Activated T-cell treated with anti-CD3 and anti-CD28 coated beads for 4 hours (primary cell): ENCODE data around the gene TPO.

Source experiments
- DNase-seq: peaks from one replicate; pipeline ENCODE4 v3.0.0-alpha.2; 2020

The TPO gene

GRCh38 chr2:1539973-1540372, 126.7 kb downstream of the TPO start:
- no peak for DNase-seq

GRCh38 chr2:1540481-1540880, 127.2 kb downstream of the TPO start:
- no peak for DNase-seq

- DNase-seq: no peak
Measured at GRCh38 chr2:1541040-1541439, 127.8 kb downstream of the TPO start.

- DNase-seq: no peak
Measured at GRCh38 chr2:1541819-1542475, 128.7 kb downstream of the TPO start.

GRCh38 chr2:1542971-1543370, 129.7 kb downstream of the TPO start:
- no peak for DNase-seq

GRCh38 chr2:1543776-1544477, 130.7 kb downstream of the TPO start:
- no peak for DNase-seq

- DNase-seq: no peak
Measured at GRCh38 chr2:1544478-1545069, 131.3 kb downstream of the TPO start.

GRCh38 chr2:1546023-1546591, 132.8 kb downstream of the TPO start:
- DNase-seq: no peak

- DNase-seq: no peak
Measured at GRCh38 chr2:1546901-1547300, 133.6 kb downstream of the TPO start.

GRCh38 chr2:1548910-1549673, 135.8 kb downstream of the TPO start:
- DNase-seq: no peak

- DNase-seq: no peak
Measured at GRCh38 chr2:1550076-1550475, 136.8 kb downstream of the TPO start.

GRCh38 chr2:1550658-1551316, 137.5 kb downstream of the TPO start:
- peak; percentile 51 for DNase-seq

GRCh38 chr2:1551905-1552304, 138.6 kb downstream of the TPO start:
- no peak for DNase-seq

GRCh38 chr2:1552611-1553010, 139.3 kb downstream of the TPO start:
- no peak for DNase-seq

GRCh38 chr2:1553671-1554295, 140.5 kb downstream of the TPO start:
- no peak for DNase-seq

GRCh38 chr2:1556286-1556685, 143.0 kb downstream of the TPO start:
- no peak for DNase-seq

- no peak for DNase-seq
Measured at GRCh38 chr2:1556776-1557466, 143.7 kb downstream of the TPO start.

GRCh38 chr2:1557467-1557820, 144.2 kb downstream of the TPO start:
- no peak for DNase-seq

GRCh38 chr2:1559589-1560175, 146.4 kb downstream of the TPO start:
- DNase-seq: no peak

GRCh38 chr2:1561259-1561658, 148.0 kb downstream of the TPO start:
- DNase-seq: no peak

GRCh38 chr2:1561811-1562421, 148.7 kb downstream of the TPO start:
- no peak for DNase-seq
